ENCODE results near the gene TSC1. TPM values are rescaled to one million over a fixed set of nuclear protein-coding genes. Genes with fewer than 3 reads are reported as not detected.

Gene TSC1
- total and polyA plus RNA-seq, 7 donors: 4.2 to 55.9 (median 35.3) TPM

DNA sequence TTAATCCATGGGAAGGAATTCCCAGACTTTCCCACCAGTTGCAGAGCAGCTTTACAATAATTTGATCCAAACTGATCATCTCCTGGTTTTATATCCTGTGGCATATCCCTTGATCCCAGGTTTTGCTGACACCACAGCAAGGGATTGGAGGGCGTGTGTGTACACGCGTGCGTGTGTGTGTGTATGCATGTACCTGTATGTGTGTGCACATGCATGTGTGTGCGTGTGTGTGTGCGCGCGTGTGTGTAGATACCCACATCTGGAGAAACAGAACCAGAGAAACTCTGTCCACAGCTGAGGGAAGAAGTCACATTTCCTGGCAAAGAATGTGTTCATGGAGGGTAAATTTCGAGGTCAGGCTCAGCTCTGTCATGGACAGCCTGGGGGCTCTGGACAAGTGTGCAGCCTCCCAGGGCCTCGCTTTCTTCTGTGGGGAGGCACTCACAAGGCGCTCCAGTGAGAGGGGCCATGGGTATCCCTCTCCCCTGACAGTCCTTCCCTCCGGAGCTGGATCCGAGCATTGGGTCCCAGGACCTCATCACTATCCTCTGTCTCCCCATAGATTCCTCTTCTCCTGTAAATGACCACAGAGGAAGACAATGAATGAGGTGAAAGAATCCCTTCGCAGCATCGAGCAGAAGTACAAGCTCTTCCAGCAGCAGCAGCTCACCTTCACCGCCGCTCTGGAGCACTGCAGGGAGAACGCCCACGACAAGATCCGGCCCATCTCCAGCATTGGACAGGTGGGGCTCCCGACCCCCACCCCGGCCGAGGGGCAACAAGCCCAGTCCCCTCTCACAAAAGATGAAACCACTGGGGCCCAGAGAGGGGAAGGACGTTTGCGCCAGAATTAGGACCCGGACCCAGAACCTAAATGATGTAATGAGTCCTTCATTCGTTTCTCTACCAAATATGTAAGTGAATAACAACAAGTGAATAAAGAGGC is 60.8 kb downstream of the TSC1 start:
- WGBS, 2 donors: 94% methylated on average over 27 of the region's 27 CpGs
- Histone ChIP-seq H3K27me3 (no peaks in the 10 kb centered on the region), H3K36me3 (peaks cover 0 to 39% (median 7%) of the 10 kb centered on the region in 4 donors), H3K9me3 (no peaks in the 10 kb centered on the region), H3K4me1 (peaks cover 0 to 4% (median 0%) of the 10 kb centered on the region in 4 donors), H3K27ac (no peak overlapping the region), H3K4me3 (no peak overlapping the region)
- no peak for TF ChIP-seq POLR2AphosphoS5 (IDR thresholded peaks at IDR 0.05)
- no peak for TF ChIP-seq POLR2A (IDR thresholded peaks at IDR 0.05)
- no peak for TF ChIP-seq EP300 (IDR thresholded peaks at IDR 0.05)
- TF ChIP-seq, protein P1, sequence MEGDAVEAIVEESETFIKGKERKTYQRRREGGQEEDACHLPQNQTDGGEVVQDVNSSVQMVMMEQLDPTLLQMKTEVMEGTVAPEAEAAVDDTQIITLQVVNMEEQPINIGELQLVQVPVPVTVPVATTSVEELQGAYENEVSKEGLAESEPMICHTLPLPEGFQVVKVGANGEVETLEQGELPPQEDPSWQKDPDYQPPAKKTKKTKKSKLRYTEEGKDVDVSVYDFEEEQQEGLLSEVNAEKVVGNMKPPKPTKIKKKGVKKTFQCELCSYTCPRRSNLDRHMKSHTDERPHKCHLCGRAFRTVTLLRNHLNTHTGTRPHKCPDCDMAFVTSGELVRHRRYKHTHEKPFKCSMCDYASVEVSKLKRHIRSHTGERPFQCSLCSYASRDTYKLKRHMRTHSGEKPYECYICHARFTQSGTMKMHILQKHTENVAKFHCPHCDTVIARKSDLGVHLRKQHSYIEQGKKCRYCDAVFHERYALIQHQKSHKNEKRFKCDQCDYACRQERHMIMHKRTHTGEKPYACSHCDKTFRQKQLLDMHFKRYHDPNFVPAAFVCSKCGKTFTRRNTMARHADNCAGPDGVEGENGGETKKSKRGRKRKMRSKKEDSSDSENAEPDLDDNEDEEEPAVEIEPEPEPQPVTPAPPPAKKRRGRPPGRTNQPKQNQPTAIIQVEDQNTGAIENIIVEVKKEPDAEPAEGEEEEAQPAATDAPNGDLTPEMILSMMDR (IDR thresholded peaks at IDR 0.05): no peak
- no peak for DNase-seq
- intact Hi-C loops (cut with DNase I): loop anchor here (5.0 kb wide), 1 partner anchor 211 kb away; the partner anchor contains the start of gene GTF3C4

DNA sequence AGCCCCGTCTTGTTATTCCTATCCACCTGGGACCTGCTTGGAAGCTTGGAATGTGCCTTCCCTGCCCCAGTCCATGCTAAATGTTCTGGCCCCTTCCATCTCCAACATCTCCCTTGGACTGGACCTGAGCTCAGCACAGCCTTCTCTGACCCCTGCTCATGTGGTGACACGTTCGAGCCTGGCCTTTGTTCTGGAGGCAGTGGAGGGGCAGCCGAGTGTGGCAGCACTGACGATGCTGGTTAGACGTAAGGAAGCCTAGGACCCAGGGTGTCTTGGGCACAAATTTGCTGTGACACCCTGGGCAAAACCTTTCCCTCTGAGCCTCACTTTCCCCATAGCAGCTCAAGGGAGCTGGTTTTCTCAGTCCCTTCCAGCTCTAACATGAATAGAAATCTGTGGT is 61.8 kb downstream of the TSC1 start:
- Histone ChIP-seq H3K27me3 (no peaks in the 10 kb centered on the region), H3K27ac (no peak overlapping the region), H3K4me3 (no peak overlapping the region), H3K36me3 (peaks cover 0 to 29% (median 7%) of the 10 kb centered on the region in 4 donors), H3K9me3 (no peaks in the 10 kb centered on the region), H3K4me1 (peaks cover 0 to 8% (median under 1%) of the 10 kb centered on the region in 4 donors)
- no peak for DNase-seq
- intact Hi-C loops (cut with DNase I): loop anchor here (5.0 kb wide), 1 partner anchor 210 kb away; the partner anchor contains the start of gene GTF3C4
- TF ChIP-seq POLR2AphosphoS5 (IDR thresholded peaks at IDR 0.05) (no peak), EP300 (IDR thresholded peaks at IDR 0.05) (no peak), POLR2A (IDR thresholded peaks at IDR 0.05) (no peak)
- TF ChIP-seq, protein P1 (IDR thresholded peaks at IDR 0.05): no peak
- 83 to 90% methylated on average over 6 of the region's 6 CpGs for WGBS, 2 donors

DNA sequence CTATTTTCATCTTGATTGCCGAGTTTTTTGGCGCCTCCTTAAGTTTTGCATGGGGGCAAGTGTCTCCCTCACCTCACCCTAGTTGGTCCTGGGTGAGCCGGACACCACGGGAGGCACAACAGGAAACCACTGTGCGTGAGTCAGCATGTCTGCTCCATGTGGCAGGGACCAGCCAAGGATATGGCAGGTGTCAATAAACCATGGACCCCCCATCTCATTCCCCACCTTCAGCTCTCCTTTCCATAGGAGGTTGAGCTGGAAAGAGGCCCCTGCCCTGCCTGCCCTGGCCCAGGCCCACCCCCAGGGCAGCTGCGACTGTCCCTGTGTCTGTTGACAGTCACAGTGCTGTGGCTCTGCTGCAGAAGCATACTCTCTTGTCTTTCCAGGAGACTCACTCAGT is 62.6 kb downstream of the TSC1 start:
- Histone ChIP-seq H3K4me3 (no peak overlapping the region), H3K9me3 (no peaks in the 10 kb centered on the region), H3K4me1 (peaks cover 0 to 12% (median 2%) of the 10 kb centered on the region in 4 donors), H3K27me3 (no peaks in the 10 kb centered on the region), H3K36me3 (peaks cover 0 to 22% (median 5%) of the 10 kb centered on the region in 4 donors), H3K27ac (no peak overlapping the region)
- DNase-seq: no peak
- TF ChIP-seq, protein P1 (IDR thresholded peaks at IDR 0.05): no peak
- no peak for TF ChIP-seq POLR2A (IDR thresholded peaks at IDR 0.05)
- TF ChIP-seq POLR2AphosphoS5 (IDR thresholded peaks at IDR 0.05): no peak
- TF ChIP-seq EP300 (IDR thresholded peaks at IDR 0.05): no peak
- intact Hi-C loops (cut with DNase I): loop anchor here (5.0 kb wide), 1 partner anchor 210 kb away; the partner anchor contains the start of gene GTF3C4
- 62 to 85% methylated on average over 6 of the region's 6 CpGs for WGBS, 2 donors

DNA sequence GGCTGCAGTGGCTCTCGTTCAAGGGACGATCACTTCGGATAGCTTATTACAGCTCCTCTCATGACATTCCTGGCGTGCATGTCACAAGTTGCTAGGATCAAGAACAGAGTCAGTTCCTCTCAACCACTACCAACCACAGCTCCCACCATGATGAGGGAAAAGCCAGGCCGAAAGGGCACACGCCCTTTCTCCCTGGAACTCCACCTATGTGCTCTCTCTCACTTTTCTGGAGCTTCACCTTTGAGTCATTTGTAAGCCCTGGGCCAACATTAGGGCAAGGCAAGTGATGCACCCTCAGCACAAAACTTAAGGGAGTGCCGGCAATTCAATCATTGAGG is 64.1 kb downstream of the TSC1 start:
- TF ChIP-seq EP300 (IDR thresholded peaks at IDR 0.05) (no peak), POLR2A (IDR thresholded peaks at IDR 0.05) (no peak), POLR2AphosphoS5 (IDR thresholded peaks at IDR 0.05) (no peak)
- TF ChIP-seq, protein P1 (IDR thresholded peaks at IDR 0.05): no peak

More for the DNA sequence above, 64.1 kb downstream of the TSC1 start:
- H3K27ac ChIP-seq: peak overlapping the region in 2 of 4 donors; percentile 14 to 90
- 86 to 88% methylated on average over 7 of the region's 7 CpGs for WGBS, 2 donors
- no peak overlapping the region for H3K4me3 ChIP-seq
- H3K4me1 ChIP-seq: peaks cover 0 to 12% (median 2%) of the 10 kb centered on the region in 4 donors
- no peaks in the 10 kb centered on the region for H3K9me3 ChIP-seq
- no peak for DNase-seq
- intact Hi-C loops (cut with DNase I): loop anchor here (5.0 kb wide), 1 partner anchor 208 kb away; the partner anchor contains the start of gene GTF3C4
- H3K27me3 ChIP-seq: no peaks in the 10 kb centered on the region
- H3K36me3 ChIP-seq: peaks cover 0 to 10% (median 5%) of the 10 kb centered on the region in 4 donors
